ENCODE results near the gene BICD1. TPM values are rescaled to one million over a fixed set of nuclear protein-coding genes. Genes with fewer than 3 reads are reported as not detected.

Gene BICD1
- total and polyA plus RNA-seq, 2 donors (not counting 1 experiment from before 2014, with no cell fraction given): 15.2 to 93.5 TPM

DNA sequence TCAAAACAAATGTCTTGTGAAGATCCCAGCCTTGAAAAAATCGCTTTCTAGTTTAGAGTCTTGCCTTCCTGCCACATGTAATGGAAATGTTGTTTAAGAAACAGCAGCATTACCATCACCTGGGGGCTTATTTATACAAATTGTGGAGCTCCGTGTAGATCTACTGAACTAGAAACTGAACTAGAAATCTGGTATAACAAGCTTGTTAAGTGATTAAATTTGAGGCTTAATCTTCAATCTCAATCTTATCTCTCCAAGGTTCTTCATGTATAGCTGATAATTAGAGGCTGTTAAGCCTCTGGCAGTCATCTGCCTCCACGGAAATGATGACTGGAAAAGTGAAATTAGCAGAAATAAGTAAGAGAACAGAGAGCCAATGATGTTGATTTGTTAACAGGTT is 200.7 kb downstream of the BICD1 start:
- Histone ChIP-seq H3K79me2 (ENCODE audit: control insufficient read depth, insufficient read depth, low read length) (peaks cover 14% of the 10 kb centered on the region), H3K27me3 (replicated peaks in 1 of 4; ENCODE audit: control extremely low read depth in 1 of 4, control insufficient read depth in 3 of 4, insufficient read depth in 4 of 4, low read length in 3 of 4) (no peaks in the 10 kb centered on the region), H3K27ac (ENCODE audit: low read length in 2 of 2) (no peak overlapping the region), H3K4me2 (replicated peaks; ENCODE audit: low read depth, low read length, poor library complexity, severe bottlenecking) (no peak overlapping the region), H4K20me1 (ENCODE audit: control insufficient read depth, insufficient read depth, low read length, poor library complexity, severe bottlenecking) (no peaks in the 10 kb centered on the region), H3K4me3 (ENCODE audit: control extremely low read depth in 1 of 5, extremely low read depth in 1 of 5, insufficient read depth in 1 of 5, low read depth in 2 of 5, low read length in 4 of 5) (no peak overlapping the region), H3K9me3 (ENCODE audit: control extremely low read depth in 1 of 3, control insufficient read depth in 2 of 3, insufficient read depth in 1 of 3, low read length in 2 of 3) (no peaks in the 10 kb centered on the region), H3K4me1 (ENCODE audit: control insufficient read depth in 2 of 2, insufficient read depth in 2 of 2, low read length in 2 of 2) (peaks cover 1 to 7% of the 10 kb centered on the region in 2 donors), H3K36me3 (replicated peaks in 1 of 2; ENCODE audit: control extremely low read depth in 1 of 2, control insufficient read depth in 1 of 2, extremely low read depth in 1 of 2, insufficient read depth in 2 of 2, low read length in 1 of 2) (peaks cover 2 to 14% of the 10 kb centered on the region in 2 experiments), H2AFZ (ENCODE audit: insufficient read depth, low read depth, low read length, poor library complexity, severe bottlenecking) (no peak overlapping the region), H3K9ac (ENCODE audit: low read length) (no peak overlapping the region)
- Mint-ChIP-seq H3K27ac (no peak overlapping the region), H3K4me1 (peaks cover 10% of the 10 kb centered on the region), H3K4me3 (no peak overlapping the region), H3K9me3 (ENCODE audit: insufficient read depth) (no peaks in the 10 kb centered on the region), H3K27me3 (no peaks in the 10 kb centered on the region)
- TF ChIP-seq, protein P1, sequence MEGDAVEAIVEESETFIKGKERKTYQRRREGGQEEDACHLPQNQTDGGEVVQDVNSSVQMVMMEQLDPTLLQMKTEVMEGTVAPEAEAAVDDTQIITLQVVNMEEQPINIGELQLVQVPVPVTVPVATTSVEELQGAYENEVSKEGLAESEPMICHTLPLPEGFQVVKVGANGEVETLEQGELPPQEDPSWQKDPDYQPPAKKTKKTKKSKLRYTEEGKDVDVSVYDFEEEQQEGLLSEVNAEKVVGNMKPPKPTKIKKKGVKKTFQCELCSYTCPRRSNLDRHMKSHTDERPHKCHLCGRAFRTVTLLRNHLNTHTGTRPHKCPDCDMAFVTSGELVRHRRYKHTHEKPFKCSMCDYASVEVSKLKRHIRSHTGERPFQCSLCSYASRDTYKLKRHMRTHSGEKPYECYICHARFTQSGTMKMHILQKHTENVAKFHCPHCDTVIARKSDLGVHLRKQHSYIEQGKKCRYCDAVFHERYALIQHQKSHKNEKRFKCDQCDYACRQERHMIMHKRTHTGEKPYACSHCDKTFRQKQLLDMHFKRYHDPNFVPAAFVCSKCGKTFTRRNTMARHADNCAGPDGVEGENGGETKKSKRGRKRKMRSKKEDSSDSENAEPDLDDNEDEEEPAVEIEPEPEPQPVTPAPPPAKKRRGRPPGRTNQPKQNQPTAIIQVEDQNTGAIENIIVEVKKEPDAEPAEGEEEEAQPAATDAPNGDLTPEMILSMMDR (IDR thresholded peaks at IDR 0.05): no peak
- no peak for TF ChIP-seq EZH2 (IDR thresholded peaks at IDR 0.05; ENCODE audit: borderline replicate concordance, insufficient read depth, low read depth, low read length, poor library complexity, severe bottlenecking)
- intact Hi-C loops (cut with micrococcal nuclease): loop anchor here (10.0 kb wide), 1 partner anchor 173 kb away; no protein-coding TSS in a partner anchor
- POLR2A ChIA-PET: no interaction called here
- 100% methylated on average over 1 of the region's 3 CpGs for WGBS (ENCODE audit: insufficient coverage)
- DNase-seq: no peak
- no peak for ATAC-seq (ENCODE audit: low read depth)
- CTCF ChIA-PET: interaction anchor here (0.6 to 1.2 kb wide), 3 partner anchors 12 to 654 kb away, joined by 3 to 4 read pairs (median 3); no protein-coding TSS in a partner anchor
